GM18858 (cell line): ENCODE data around the gene NPAS3.

ENCODE experiments used
- ATAC-seq: cut with Tn5 transposase; IDR thresholded peaks from one replicate; pipeline ENCODE4 v1.9.1; 2021; ENCODE audit not compliant: unreplicated experiment

NPAS3 gene

DNA sequence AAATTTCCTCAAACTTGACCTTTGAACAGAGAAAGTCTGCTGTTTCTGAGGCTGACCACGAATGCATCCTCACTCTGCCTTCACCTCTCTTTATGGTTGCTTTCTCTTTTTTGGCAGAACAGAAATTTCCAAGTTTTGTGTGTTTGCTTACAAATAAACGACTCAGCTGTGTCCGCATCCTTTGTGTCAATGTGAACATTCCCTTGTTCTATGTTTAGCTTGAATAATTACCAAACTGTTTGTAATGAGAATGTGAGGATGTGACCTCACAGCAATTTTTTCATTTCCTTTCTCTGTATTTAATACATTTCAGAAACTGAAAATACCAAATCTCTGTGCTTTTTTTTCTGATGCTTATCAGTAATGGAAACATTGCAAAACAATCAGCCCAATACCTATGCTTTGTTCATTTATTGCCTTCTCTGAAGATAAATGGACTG, 601.3 kb downstream of the NPAS3 start:
- no peak for ATAC-seq

DNA sequence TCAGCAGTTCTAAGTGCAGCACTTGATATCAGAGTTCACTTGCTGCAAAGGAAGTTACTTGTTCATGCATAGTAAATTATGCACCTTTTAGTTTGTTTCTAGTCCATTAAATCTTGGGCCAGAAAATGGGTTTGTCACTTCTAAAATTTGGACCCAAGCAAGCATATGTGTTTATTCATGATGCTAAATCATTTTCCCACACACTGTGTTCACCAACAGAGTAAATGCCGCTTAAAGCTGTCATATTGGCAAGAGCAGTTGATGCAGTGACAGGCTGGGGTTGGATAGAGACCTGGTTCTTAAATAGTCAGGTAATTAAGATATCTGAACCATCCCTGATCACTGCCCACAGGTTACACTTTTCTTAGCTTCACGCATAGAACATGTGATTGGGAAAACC, 602.5 kb downstream of the NPAS3 start:
- ATAC-seq = no peak

DNA sequence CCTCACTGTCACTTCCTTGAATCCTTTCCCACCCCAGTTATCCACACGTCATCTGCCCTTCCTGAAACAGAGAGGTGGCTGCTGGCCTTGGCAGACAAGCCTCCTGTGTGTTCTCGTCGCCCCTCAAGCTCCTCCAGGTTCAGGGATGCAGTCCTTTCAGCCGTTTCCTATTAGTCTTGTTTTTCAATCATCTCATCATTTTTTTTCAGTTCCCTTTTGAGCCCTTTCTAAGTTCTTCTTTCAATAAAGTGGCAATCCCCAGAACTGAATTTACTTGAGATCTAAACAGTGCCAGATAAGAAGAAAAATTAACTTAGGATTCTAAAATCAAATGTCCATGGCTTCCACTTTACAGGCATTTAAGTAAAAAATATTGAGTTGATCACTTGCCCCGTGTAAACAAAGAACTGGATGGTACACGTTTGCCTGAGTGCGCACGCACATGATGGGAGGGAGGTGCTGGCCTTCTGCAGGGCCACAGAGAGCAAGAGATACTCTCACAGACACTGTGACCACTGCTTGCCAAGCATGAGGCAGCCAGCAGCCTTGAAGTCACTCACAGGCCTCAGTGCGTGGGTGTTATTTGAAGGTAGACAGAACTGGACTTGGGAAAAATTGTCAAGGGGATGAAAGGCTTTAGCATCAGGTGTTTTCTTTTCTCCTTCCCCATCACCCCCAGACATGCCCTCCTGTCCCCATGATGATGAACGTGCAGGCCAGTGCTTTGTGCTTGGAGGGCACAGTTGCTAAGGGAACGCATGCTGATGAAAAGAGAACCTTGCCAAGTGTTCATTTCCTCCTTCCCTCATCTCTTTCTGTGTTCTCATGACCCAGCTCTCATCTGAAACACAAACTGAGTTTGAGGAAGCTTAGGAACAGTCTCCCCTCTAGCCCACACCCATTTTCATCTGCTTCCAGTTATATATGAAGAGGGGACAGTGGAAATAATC, 603.9 kb downstream of the NPAS3 start:
- no peak for ATAC-seq

DNA sequence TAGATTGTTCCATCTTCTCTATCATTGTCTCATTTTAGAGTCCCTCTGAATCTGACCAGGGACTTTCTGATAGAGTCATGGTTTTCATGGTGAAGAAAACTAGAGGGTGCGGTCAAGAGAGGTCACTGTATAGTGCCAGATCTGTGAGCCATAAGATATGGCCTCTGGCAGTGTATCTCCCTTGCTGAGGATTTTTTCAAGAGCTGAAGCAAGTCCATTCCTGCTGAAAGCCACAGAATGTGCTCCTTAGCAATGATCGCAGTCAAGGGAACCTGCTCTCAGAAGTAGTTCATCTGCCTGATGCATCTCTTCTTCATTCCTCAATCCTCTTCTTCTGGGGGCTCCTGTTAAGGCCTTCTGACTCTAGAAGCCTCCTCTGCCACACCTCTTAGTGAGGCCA, 607.0 kb downstream of the NPAS3 start:
- ATAC-seq = no peak

DNA sequence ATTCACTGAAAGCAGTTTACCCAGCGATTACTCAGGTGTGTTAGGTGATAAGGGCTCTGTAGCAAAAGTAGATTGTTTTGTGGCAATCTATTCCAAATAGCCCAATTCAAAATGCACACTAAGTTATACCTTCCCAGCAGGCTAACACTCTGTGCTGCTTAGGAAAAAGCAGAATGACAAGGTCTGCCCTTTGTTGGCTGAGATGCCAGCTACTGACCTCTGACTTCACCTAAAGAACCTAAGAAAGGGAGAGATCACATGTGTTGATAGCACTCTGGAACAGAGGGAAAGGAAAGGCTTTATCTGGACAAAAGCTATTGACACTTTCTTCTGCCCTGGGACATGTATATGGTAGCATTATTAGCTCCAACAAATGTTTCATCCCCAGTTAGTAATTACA, 609.9 kb downstream of the NPAS3 start:
- ATAC-seq = no peak

DNA sequence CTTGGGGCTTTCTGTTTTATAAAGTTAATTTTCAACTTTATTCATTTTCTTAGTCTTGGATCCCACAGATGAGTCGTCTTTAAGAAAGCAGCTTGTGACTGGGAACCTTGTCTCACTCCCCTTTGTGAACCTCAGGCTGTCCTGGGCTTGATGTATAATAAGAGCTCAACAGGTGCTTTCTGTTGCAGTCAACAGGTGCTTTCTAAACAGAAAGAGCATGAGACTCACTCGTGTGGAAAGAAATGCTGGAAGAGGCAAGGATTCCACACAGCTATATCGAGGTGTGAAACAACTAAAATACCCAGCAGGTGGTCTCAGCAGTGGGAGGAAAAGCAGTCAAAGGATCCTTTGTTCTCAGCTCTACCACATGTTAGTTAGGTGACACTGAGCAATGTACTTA, 613.3 kb downstream of the NPAS3 start:
- no peak for ATAC-seq

DNA sequence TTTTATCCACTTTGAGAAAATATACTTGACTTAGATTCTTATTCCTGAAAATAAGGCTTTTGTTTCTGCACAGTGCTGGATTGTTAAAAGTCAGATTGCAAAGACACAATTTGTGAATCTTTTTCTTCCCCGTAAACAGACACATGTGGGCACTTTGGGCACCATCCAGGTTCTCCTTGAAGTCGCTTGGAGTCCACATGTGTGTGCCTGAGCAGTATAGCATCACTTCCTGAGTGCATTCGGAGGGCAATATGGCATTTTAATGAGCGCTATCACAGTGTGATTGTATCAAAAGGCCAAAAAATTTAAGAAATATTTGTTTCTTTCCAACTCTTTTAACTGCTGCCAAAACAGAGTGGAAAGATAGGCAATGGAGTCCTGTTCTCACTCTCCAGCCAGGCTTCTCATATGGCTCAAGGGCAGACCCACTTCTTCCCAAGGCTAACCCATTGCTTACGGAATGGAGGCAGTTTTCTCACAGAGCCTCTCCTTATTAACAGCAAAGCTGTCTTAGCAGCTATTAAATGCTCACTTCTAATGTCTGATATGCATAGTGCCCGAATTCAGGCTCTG, 615.1 kb downstream of the NPAS3 start:
- no peak for ATAC-seq

DNA sequence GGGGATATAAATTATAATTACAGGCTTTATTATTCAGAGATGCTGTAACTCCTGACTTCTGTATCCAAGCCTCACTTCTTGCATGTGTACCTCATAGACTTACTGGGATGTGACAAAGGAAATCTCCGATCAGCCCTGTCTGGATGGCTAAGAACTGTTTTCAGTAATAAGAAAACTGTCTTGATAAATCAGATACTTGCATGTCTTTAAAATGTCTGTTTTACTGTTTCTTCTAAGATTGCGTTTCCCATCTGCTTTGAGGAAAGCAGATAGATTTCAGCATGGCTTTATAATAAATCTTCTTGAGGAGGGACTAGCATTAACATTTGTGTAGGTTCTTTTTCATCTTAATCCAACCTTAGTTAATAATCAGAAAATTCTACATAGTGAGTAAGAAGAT, 616.3 kb downstream of the NPAS3 start:
- ATAC-seq = no peak

DNA sequence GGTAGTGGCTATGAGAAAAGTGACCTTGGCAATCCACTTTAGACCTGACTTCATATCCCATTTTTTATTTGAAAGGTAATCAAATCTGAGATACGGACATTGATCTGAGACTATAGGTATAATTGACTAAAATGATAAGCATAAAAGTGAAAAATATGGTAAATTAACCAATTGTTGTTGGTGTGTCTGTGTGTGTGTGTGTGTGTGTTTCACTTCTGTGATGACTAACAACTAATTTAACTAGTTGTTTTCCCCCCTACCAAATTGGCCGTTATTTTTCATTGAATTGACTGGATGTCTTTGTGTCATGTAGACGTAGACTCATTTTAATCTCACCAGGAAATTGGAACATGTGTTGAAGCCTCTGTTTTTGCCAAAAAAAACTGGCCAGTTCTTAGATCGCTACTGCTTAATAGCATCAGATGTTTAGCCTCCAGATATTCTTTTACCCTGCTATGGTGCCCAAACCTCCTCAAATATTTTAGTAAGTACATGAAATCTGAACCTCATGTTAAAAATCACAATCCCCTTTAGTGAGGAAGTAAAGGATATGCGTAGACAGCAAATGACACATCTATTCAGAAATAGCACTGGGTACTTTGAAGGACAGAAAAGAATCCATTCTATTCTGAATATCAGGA, 617.2 kb downstream of the NPAS3 start:
- no peak for ATAC-seq

DNA sequence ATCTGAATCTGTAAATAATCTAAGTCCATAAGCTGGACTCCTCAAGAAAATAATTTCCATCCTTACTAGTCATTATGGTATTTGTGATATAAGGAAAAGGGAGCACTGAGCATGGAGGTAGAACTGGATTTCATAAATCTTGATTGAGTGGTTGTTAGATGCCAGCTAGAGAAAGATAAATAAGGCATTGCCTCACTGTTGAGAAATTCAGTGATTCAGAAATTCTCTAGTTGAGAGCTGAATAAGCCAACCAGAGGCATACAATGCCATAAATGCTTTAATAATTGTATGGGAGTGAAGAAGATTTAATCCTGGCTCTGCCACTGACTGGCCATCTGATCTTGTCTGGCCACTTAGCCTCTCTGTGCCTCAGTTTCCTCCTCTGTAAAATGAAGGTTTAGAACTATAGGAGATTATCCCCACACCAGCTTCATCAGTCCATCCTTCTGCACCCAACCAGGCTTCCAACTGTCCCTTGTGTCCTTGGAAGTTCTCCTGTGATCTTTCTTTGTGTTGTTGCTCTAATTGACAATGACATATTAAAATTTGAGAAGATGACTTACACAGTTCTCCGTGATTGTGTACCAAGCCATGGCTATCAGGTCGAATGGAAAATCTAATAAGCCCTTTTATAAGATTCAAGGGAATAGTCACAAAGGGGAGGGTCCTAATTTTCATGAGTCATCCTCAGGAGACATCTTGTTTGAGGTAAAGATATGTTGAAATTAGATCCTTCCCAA, 617.9 kb downstream of the NPAS3 start:
- ATAC-seq = no peak

DNA sequence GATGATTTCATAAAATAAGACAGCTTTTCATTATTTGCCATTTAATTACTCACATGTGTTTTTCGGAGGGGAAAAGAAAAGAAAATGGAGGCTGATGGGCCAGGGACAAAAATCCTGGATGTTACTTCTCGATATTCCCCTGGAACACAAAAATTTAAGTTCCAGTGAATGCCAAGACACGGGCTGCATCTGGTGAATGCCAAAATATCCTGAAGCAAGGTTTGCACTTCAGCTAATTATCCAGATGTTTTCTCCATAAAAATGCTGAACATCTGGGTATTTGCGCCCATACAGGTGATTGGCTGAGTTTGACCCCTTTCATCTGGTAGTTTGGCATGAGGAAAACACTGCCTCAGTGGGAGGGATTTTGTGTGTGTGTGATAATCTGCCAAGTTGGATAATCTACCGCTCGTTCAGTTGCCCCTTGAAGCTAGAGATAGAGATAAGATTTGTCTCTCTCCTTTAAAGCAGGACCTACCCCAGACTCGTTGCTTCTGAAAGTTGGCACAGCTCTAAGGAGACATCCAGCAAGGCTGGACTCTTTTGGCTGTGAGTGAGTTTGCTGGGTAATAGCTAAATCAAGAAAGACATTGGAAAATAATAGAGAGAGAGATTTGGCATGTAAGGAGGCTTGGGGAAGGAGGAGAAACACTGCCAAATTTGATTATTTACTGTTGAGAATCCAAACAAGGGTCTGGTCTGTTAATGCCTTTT, 622.2 kb downstream of the NPAS3 start:
- ATAC-seq = no peak

DNA sequence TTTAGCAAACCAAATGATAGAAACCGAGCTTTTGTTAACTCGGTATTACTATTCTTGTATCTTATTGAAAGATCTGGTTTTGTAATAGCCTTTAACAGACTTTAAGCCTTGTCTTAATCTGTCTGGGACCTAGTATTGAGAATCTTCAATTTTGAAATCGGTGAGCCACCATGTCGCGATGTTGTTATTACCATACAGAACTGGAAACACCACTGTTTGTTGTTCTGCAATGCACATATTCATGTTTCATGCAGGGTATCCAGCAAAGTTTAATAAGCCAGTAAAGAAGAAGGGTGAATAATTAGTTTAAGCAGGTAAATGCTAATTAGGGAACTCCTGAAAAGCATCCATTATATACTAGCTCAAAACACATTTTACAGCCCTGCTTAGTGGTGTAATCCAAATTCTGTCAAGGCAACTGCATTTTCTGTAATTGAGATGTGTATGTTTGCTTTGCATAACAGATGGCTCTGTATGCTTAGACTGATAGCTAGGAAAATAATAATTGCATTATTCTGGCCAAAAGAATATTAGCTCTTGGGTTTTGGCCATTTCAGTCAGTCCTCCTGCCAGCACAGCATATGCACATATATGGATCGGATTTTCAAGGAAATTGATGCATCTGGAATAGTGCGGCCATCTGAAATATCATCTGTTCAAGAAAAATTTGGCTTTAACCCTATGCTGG, 623.0 kb downstream of the NPAS3 start:
- ATAC-seq = no peak

DNA sequence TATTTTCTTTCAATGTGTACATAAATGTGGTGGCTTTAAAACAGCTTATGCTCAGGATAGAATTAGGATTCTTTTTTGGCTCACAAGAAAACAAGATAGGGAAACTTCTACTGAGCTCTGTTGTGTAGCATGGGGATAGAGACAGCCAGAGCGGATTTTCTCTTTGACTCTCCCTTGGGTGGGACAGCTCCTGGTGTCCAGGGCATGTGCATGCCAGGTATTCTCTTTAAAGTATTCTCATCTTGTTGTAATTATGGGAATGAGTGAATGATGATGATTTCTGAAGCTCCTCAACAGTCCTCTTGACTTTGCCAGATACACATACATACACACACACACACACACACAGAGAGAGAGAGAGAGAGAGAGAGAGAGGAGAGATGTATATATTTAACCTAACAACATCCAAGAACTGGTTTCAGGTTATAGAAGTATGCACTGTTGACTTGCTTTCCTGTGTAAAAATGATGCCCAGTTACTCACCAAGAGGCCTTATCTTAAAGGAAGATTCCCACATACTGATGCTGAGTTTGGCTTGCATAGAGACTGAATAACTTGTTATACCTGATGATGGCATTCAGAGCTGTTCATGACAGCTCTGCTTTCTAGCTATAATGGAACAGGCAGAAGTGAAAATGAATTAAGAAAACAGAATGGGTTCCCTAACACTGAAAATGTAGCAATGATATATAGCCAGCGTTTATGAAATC, 624.7 kb downstream of the NPAS3 start:
- ATAC-seq = no peak

DNA sequence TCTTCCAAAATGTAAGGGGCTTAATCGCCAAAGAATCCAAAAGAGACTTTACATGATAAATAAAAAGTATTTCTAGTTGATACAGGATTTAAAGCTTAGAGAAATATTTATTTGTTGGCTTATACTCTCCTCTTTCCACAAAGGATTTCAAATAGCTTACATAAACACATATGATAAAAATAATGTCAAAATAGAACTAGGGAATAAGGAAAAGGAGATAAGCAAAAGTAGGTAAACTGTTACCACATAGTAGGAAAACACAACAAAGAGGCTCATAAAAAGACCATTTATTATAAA, 625.2 kb downstream of the NPAS3 start:
- no peak for ATAC-seq

DNA sequence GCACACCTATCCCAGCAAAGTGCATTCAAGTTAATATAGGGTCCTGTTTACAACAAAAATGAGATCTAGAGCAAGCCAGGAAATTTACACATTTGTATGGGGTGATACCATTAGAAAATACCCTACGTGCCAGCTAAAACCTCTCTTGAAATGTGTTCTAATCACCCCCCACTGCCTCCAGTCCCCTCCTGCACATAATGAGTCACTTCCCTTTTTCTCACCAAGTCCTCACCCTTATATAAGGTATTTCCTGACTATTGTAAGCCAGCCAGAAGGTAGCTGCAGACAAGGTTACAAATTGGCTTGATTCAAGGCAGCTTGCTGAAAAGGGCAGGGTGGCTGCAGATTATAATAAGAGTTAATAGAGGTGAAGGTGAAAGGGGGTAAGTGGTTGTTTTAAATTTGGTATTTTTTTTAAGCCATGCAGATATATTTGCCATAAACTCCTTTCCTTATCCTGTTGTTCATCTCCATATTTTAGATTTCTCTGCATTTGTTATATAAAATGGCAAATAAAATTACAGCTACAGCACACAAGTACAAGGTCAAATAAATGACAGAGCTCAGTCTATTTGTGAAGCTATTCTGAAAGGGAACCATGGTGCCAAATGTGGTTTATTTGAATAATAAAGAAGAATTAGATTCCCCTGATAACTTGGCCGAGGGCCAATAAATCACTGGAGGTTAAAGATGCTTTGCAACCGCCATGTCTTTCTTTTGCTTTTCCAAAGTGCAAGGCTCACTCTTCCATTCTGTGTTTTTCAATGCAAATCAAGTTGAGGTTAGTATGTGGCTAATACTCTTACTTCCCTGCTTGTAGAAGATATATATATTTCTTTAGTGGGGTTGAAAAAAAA, 626.3 kb downstream of the NPAS3 start:
- ATAC-seq = peak; percentile 90

DNA sequence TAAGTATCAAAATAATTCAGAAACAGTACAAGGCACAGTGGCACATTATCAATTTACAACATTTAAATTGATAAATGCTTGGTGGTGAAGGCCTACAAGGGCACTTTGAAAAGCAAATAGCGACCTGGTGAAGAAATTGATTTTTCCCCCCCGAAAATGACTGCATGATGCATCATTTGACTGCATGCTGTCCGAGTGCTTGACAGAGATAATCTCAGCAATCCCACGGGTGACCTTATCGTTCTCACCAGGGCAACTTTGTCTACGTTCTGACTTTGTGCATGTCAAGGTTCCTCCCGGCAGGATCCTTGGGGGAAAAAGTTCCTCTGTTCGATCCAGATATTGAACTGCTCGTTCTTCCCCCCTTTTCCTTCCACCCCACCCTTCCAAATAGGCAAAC, 627.4 kb downstream of the NPAS3 start:
- no peak for ATAC-seq

DNA sequence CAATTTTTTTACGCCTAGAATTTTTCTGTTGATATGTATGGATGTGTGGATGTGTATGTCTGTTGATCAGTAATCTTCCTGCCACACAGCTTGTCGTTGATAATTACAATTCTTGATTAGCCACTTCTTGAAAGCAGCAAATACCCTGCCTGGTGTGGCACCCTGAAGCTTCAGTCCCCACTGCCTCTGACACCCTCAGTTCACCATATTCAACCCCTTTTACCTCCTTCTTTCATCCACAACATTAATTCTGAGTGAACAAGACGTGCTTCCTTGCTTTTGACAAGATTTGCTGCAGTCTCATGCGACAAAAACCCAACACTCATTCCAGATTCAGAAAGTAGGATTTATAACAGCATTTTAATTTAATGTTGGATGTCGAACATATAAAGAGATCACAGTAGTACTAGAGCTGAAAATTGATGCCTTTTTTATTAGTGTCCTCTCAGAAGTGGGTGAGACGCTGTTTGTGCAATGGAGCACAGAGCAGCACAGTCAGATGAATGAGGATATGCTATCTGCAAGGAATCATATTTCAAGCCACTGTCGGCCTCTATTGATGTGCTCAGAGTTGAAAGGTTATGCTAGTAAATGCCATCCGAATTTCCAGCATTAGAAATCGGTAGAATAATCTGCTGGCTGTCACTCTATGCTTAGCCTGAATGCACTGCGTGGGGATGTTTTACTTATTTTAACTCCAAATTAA, 628.5 kb downstream of the NPAS3 start:
- no peak for ATAC-seq

DNA sequence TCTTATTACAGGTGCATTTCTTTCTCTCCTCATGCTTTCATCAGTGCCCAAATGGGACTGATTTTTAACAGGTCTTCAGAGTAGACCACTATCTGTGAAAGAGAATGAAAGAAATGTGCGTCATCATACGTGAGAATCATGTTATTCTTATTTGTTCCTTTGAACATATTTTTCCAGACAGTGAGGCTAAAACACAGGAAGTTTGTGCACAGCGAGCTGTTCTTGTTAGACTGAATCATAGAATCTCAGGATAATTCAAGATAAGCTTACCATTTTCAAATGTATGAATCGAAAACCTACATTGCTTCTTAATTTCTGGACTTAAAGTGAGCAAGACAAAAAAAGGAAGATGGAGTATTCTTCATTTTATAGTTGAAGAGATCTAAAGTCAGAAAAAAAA, 629.1 kb downstream of the NPAS3 start:
- no peak for ATAC-seq
